Endothelial cell of umbilical vein (primary cell): ENCODE data around the gene NMT2. TPM values are rescaled to one million over a fixed set of nuclear protein-coding genes. Genes with fewer than 3 reads are reported as not detected.

Experiments used
- BruUV-seq: library from RNA; stranded (reverse); fragments of 400-500 nt; replicated peaks from 2 replicates; lab custom pipeline; 2021; lab: Mats Ljungman, UMichigan
- CTCF ChIA-PET: fragments of 300-600, 350-600 bp; sonication (Branson Sonifier 250); formaldehyde crosslinking; loops from one replicate; lab custom pipeline; 2021; ENCODE audit warnings: antibody characterized with exemption, inconsistent platforms; lab: Charles Lee
- POLR2A ChIA-PET: fragments of 300-600, 350-600 bp; sonication (Branson Sonifier 250); formaldehyde crosslinking; loops from one replicate; lab custom pipeline; 2021; ENCODE audit warnings: antibody characterized with exemption, inconsistent platforms; lab: Charles Lee
- DNase-seq: peaks from one replicate; pipeline ENCODE4 v3.0.0-alpha.2; 2011; ENCODE audit warnings: low read depth, low spot score
- FAIRE-seq: peaks from 2 replicates; lab custom pipeline; 2011; peaks lifted over from hg19 to GRCh38; lab: Jason Lieb, UNC
- H2AFZ ChIP-seq: 2 replicates; pipeline ENCODE4 v1.6.0; 2012; ENCODE audit warnings: low read depth, low read length, control low read depth, inconsistent platforms
- H3K27ac ChIP-seq: 2 replicates; pipeline ENCODE4 v1.5.1; 2011; ENCODE audit warnings: low read depth, mild to moderate bottlenecking, control low read depth, low read length, moderate library complexity; ENCODE audit not compliant: insufficient read depth
- H3K27me3 ChIP-seq, 2 experiments: 2 replicates each; pipeline versions ENCODE4 v1.6.0 to v1.6.1; 2011; ENCODE audit warnings: low read length in 2 of 2, mixed read lengths in 1 of 2; ENCODE audit not compliant: control insufficient read depth in 2 of 2, insufficient read depth in 2 of 2
- H3K36me3 ChIP-seq, 2 experiments: 2 replicates in 1 of 2; 3 replicates in 1 of 2; pipeline ENCODE4 v1.5.1; 2011; ENCODE audit warnings: low read length in 2 of 2, mild to moderate bottlenecking in 1 of 2, moderate library complexity in 1 of 2; ENCODE audit not compliant: control insufficient read depth in 2 of 2, insufficient read depth in 2 of 2; ENCODE audit errors: extremely low read depth in 1 of 2
- H3K4me1 ChIP-seq: 3 replicates; pipeline ENCODE4 v1.5.1; 2011; ENCODE audit warnings: mild to moderate bottlenecking, low read length; ENCODE audit not compliant: control insufficient read depth, insufficient read depth; ENCODE audit errors: extremely low read depth
- H3K4me2 ChIP-seq: 2 replicates; pipeline ENCODE4 v1.6.1; 2011; ENCODE audit warnings: low read length, control low read depth, mixed read lengths; ENCODE audit not compliant: insufficient read depth
- H3K4me3 ChIP-seq, 3 experiments: fragments of 200-600 bp in 1 of 3; sonication (generic), shearing (Covaris generic) in 1 of 3; replicated peaks in 1 of 3; 2 replicates each; pipeline ENCODE4 v1.5.1; 2011 to 2016; ENCODE audit warnings: control low read depth in 3 of 3, low read length in 3 of 3, mild to moderate bottlenecking in 2 of 3, inconsistent platforms in 1 of 3, low read depth in 1 of 3, moderate library complexity in 1 of 3; ENCODE audit not compliant: insufficient read depth in 1 of 3
- H3K79me2 ChIP-seq: 2 replicates; pipeline ENCODE4 v1.6.0; 2012; ENCODE audit warnings: low read length, inconsistent platforms; ENCODE audit not compliant: control insufficient read depth, insufficient read depth
- H3K9ac ChIP-seq: replicated peaks from 2 replicates; pipeline ENCODE3; 2011; ENCODE audit warnings: low read length, control low read depth; ENCODE audit not compliant: insufficient read depth; ENCODE audit errors: extremely low read depth
- H3K9me1 ChIP-seq: replicated peaks from 3 replicates; pipeline ENCODE4 v1.6.0; 2011; ENCODE audit warnings: mild to moderate bottlenecking, low read length; ENCODE audit not compliant: control insufficient read depth, insufficient read depth; ENCODE audit errors: extremely low read depth
- H3K9me3 ChIP-seq: replicated peaks from 2 replicates; pipeline ENCODE4 v1.5.1; 2012; ENCODE audit warnings: low read length, inconsistent platforms; ENCODE audit not compliant: control insufficient read depth, insufficient read depth
- H4K20me1 ChIP-seq: replicated peaks from 2 replicates; pipeline ENCODE3; 2011; ENCODE audit warnings: mild to moderate bottlenecking, low read length; ENCODE audit not compliant: control insufficient read depth, insufficient read depth; ENCODE audit errors: extremely low read depth
- EZH2 ChIP-seq: IDR thresholded peaks from 2 replicates; pipeline ENCODE4 v1.6.1; 2012; ENCODE audit warnings: borderline replicate concordance, low read depth, mild to moderate bottlenecking, moderate library complexity, low read length, inconsistent platforms; ENCODE audit not compliant: severe bottlenecking
- FOS ChIP-seq: IDR thresholded peaks from 2 replicates; pipeline ENCODE4 v1.6.1; 2011; ENCODE audit warnings: mild to moderate bottlenecking, low read length, moderate library complexity, borderline replicate concordance; ENCODE audit not compliant: insufficient read depth
- GATA2 ChIP-seq: IDR thresholded peaks from 2 replicates; pipeline ENCODE4 v1.7.0; 2011; ENCODE audit warnings: low read depth, mild to moderate bottlenecking, moderate library complexity, mixed read lengths, low read length; ENCODE audit not compliant: insufficient read length, insufficient read depth
- JUN ChIP-seq: IDR thresholded peaks from 2 replicates; pipeline ENCODE4 v1.6.1; 2011; ENCODE audit warnings: borderline replicate concordance, low read depth; ENCODE audit not compliant: insufficient read length, insufficient read depth
- MYC ChIP-seq: IDR thresholded peaks from one replicate; pipeline ENCODE4 v1.6.1; 2011; ENCODE audit warnings: mild to moderate bottlenecking, low read depth, low read length
- POLR2A ChIP-seq: IDR thresholded peaks from 2 replicates; pipeline ENCODE4 v1.6.1; 2012; ENCODE audit warnings: low read depth, mild to moderate bottlenecking, control low read depth, low read length
- POLR2AphosphoS5 ChIP-seq: IDR thresholded peaks from 2 replicates; pipeline ENCODE4 v1.6.1; 2012; ENCODE audit warnings: low read depth, mild to moderate bottlenecking, control low read depth, low read length, moderate library complexity; ENCODE audit not compliant: insufficient read depth
- dilution Hi-C: fragments of 300-500 bp; cut with MboI; formaldehyde crosslinking; loops from one replicate; pipeline ENCODE4 v1.15.0; 2019; ENCODE audit warnings: low sequenced_read_pairs; ENCODE audit not compliant: extremely low pct_ligation_motif_present
- intact Hi-C: fragments of 100-400 bp; cut with micrococcal nuclease; formaldehyde crosslinking; loops from one replicate; pipeline ENCODE4 v1.10.0; 2022
- polyA plus RNA-seq, 4 experiments: library from polyadenylated mRNA; depleted of rRNA in 3 of 4; stranded (reverse) in 3 of 4; unstranded in 1 of 4; fragments of >200 nt; gene quantifications; 2 replicates each; pipeline versions ENCODE4 v1.2.1 to v1.2.3, GENCODE V29; 2011 to 2012; ENCODE audit warnings: missing spikeins in 1 of 4
- total RNA-seq: library from RNA; stranded (reverse); gene quantifications from 2 replicates; pipeline ENCODE4 v1.2.3, GENCODE V29; 2021
- TF ChIP-seq, protein P1 (sequence below): IDR thresholded peaks from 2 replicates; pipeline ENCODE4 v1.6.1; 2011; ENCODE audit not compliant: insufficient read depth, insufficient read length
- TF ChIP-seq, protein P2 (sequence below), 2 donors: IDR thresholded peaks; 1 replicate in 1 of 2; 2 replicates in 1 of 2; pipeline ENCODE4 v1.5.1; 2011; ENCODE audit warnings: low read length in 2 of 2, mild to moderate bottlenecking in 2 of 2, moderate library complexity in 2 of 2, control low read depth in 1 of 2, inconsistent platforms in 1 of 2, low read depth in 1 of 2; ENCODE audit not compliant: insufficient read depth in 1 of 2; ENCODE audit errors: extremely low read depth in 1 of 2

NMT2 gene
- total and polyA plus RNA-seq, 2 donors (not counting 3 experiments of a cell fraction or from before 2014, with no cell fraction given), result 39.0 to 109 TPM

DNA sequence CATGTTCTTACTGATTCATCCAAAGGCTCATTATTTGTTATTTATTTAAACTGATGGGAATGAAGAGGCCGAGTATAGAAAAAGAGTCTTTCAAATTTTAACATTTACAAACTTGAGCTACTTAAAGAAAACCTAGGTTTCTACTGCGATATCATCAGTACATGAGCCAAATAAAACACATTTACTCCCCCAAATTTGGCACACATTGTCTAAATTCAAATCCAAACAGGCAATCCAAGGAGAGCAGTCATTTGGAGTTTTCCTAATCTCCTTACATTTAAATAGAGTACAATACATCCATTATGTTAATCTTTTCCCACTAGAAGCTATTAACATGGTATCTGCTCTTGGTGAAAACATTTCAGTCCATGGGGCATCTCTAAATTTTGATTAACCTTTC is 2.2 kb downstream of the NMT2 start:
- peaks cover 38% of the 10 kb centered on the region for H3K4me1 ChIP-seq
- peak overlapping the region; percentile 91 to 100 (median 99) for H3K4me3 ChIP-seq
- no peaks in the 10 kb centered on the region for H3K9me1 ChIP-seq
- no TSS peak for BruUV-seq
- CTCF ChIA-PET, result interaction anchor here (0.9 to 4.3 kb wide), 10 partner anchors 18 to 232 kb away, joined by 3 to 23 read pairs (median 4); partner anchors contain the start of gene FAM171A1
- intact Hi-C loops (loop anchor here (1.0 to 5.0 kb wide), 3 partner anchors 80 to 221 kb away; no protein-coding TSS in a partner anchor), dilution Hi-C loops (no loop called here)
- POLR2A ChIA-PET, result interaction anchor here (2.8 kb wide), 1 partner anchor 31 kb away, joined by 16 read pairs; no protein-coding TSS in a partner anchor
- TF ChIP-seq GATA2 (no peak), EZH2 (no peak), FOS (no peak), POLR2A (no peak), MYC (no peak), JUN (no peak), POLR2AphosphoS5 (no peak)
- TF ChIP-seq, protein P1, sequence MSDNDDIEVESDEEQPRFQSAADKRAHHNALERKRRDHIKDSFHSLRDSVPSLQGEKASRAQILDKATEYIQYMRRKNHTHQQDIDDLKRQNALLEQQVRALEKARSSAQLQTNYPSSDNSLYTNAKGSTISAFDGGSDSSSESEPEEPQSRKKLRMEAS, result no peak
- TF ChIP-seq, protein P2, sequence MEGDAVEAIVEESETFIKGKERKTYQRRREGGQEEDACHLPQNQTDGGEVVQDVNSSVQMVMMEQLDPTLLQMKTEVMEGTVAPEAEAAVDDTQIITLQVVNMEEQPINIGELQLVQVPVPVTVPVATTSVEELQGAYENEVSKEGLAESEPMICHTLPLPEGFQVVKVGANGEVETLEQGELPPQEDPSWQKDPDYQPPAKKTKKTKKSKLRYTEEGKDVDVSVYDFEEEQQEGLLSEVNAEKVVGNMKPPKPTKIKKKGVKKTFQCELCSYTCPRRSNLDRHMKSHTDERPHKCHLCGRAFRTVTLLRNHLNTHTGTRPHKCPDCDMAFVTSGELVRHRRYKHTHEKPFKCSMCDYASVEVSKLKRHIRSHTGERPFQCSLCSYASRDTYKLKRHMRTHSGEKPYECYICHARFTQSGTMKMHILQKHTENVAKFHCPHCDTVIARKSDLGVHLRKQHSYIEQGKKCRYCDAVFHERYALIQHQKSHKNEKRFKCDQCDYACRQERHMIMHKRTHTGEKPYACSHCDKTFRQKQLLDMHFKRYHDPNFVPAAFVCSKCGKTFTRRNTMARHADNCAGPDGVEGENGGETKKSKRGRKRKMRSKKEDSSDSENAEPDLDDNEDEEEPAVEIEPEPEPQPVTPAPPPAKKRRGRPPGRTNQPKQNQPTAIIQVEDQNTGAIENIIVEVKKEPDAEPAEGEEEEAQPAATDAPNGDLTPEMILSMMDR (IDR thresholded peaks at IDR 0.05; ENCODE audit: extremely low read depth in 1 of 2, insufficient read depth in 1 of 2, low read depth in 1 of 2, low read length in 2 of 2), result no peak
- H3K79me2 ChIP-seq, result peaks cover 69% of the 10 kb centered on the region
- peak overlapping the region; percentile 91 for H3K9ac ChIP-seq
- peak; percentile 30 for DNase-seq
- peaks cover 15% of the 10 kb centered on the region for H4K20me1 ChIP-seq
- no peak overlapping the region for H2AFZ ChIP-seq
- no peaks in the 10 kb centered on the region for H3K36me3 ChIP-seq
- no peaks in the 10 kb centered on the region for H3K9me3 ChIP-seq
- peak overlapping the region; percentile 99 for H3K4me2 ChIP-seq
- H3K27me3 ChIP-seq, result no peaks in the 10 kb centered on the region
- FAIRE-seq, result no peak
- H3K27ac ChIP-seq, result peak overlapping the region; percentile 42
